Spleen (tissue), 11 donors: Measurements from ENCODE around the gene MCC. TPM values are rescaled to one million over a fixed set of nuclear protein-coding genes. Genes with fewer than 3 reads are reported as not detected.

Experiments used
- DNase-seq: peaks from one replicate; pipeline ENCODE4 v3.0.0-alpha.2; 2020
- H3K27ac ChIP-seq, 8 donors: fragments of 200-600 bp; sonication (generic) in 7 of 8; 1 replicate in 4 of 8; 2 replicates in 4 of 8; pipeline versions ENCODE4 v1.5.0 to v1.8.0; 2016 to 2021; ENCODE audit warnings: inconsistent platforms in 4 of 8, mild to moderate bottlenecking in 4 of 8, moderate library complexity in 1 of 8
- H3K27me3 ChIP-seq, 7 donors: fragments of 200-600 bp; sonication (generic) in 6 of 7; replicated peaks in 1 of 7; 1 replicate in 4 of 7; 2 replicates in 3 of 7; pipeline versions ENCODE4 v1.5.0 to v1.8.0; 2016 to 2021; ENCODE audit warnings: inconsistent platforms in 3 of 7, mild to moderate bottlenecking in 1 of 7
- H3K36me3 ChIP-seq, 6 donors: fragments of 200-600 bp; sonication (generic) in 5 of 6; 1 replicate in 4 of 6; 2 replicates in 2 of 6; pipeline versions ENCODE4 v1.5.0 to v1.8.0; 2016 to 2021; ENCODE audit warnings: inconsistent platforms in 2 of 6
- H3K4me1 ChIP-seq, 6 donors: fragments of 200-600 bp; sonication (generic) in 5 of 6; 1 replicate in 3 of 6; 2 replicates in 3 of 6; pipeline versions ENCODE4 v1.5.0 to v1.8.0; 2016 to 2021; ENCODE audit warnings: inconsistent platforms in 3 of 6
- H3K4me3 ChIP-seq, 8 donors: fragments of 200-600 bp; sonication (generic) in 7 of 8; 1 replicate in 4 of 8; 2 replicates in 4 of 8; pipeline versions ENCODE4 v1.5.0 to v1.8.0; 2016 to 2021; ENCODE audit warnings: inconsistent platforms in 4 of 8, mild to moderate bottlenecking in 4 of 8, moderate library complexity in 2 of 8
- H3K9me3 ChIP-seq, 8 donors: fragments of 200-600 bp; sonication (generic) in 7 of 8; 1 replicate in 4 of 8; 2 replicates in 4 of 8; pipeline versions ENCODE4 v1.5.0 to v1.8.0; 2016 to 2021; ENCODE audit warnings: inconsistent platforms in 4 of 8
- CTCF ChIP-seq, 11 experiments: fragments of 200-600 bp in 7 of 11; fragments of 450-650 bp in 4 of 11; sonication (generic) in 4 of 11; IDR thresholded peaks in 8 of 11; conservative IDR thresholded peaks in 3 of 11; 1 replicate in 7 of 11; 2 replicates in 4 of 11; pipeline versions ENCODE4 v1.4.0 to v1.8.0; 2016 to 2021; ENCODE audit warnings: antibody characterized with exemption in 11 of 11, inconsistent platforms in 4 of 11, mild to moderate bottlenecking in 1 of 11
- POLR2A ChIP-seq, 3 donors: fragments of 450-650 bp; IDR thresholded peaks; one replicate each; pipeline ENCODE4 v1.5.1; 2017; ENCODE audit warnings: antibody characterized with exemption in 3 of 3, mild to moderate bottlenecking in 1 of 3
- POLR2AphosphoS5 ChIP-seq, 3 donors: sonication (generic); formaldehyde crosslinking; IDR thresholded peaks; one replicate each; pipeline ENCODE4 v1.5.1; 2017; ENCODE audit warnings: antibody characterized with exemption in 3 of 3
- WGBS, 5 donors: extraction: QIAGEN DNeasy Blood & Tissue Kit in 3 of 5; methylation state at CpG; one replicate each; pipeline versions ENCODE4 v1.1.5 to v1.1.7; 2013 to 2018; 5-methylcytosine and 5-hydroxymethylcytosine counted together
- intact Hi-C: fragments of 100-400 bp; cut with DNase I; formaldehyde crosslinking; loops from one replicate; pipeline ENCODE4 v1.15.0; 2023; ENCODE audit warnings: low total_unique reads
- polyA plus RNA-seq, 3 donors: library from polyadenylated mRNA; stranded (reverse); fragments of 200-250 nt; gene quantifications; one replicate each; pipeline ENCODE4 v1.2.1, GENCODE V29; 2013
- total RNA-seq, 7 donors: library from RNA; depleted of rRNA in 3 of 7; stranded (reverse); fragments of >200 nt in 3 of 7; fragmentation: NEBNext Ultra II Directional in 4 of 7; extraction: Animal tissue kit (Norgen Biotek cat#: 25700) in 4 of 7; gene quantifications; one replicate each; pipeline versions ENCODE4 v1.1.0 to v1.2.1, GENCODE V29; 2016 to 2021
- donor health status: healthy with polysubstance abuse.
- donor health status: DM: no; HTN: no; CAD: no; lungs with moderate emphysema.
- donor health status: DM: no; HTN: no; CAD: no.
- donor health status: Bipolar disorder and iron deficiency.
- donor health status: healthy.
- donor health status: DM: no; HTN: no; CAD: no.
- donor health status: DM: yes; HTN: yes; CAD: no.

MCC gene
- total and polyA plus RNA-seq, 10 donors = 1.3 to 32.8 (median 15.8) TPM

- peaks cover 0 to 12% (median 0%) of the 10 kb centered on the region in 7 donors for H3K27me3 ChIP-seq
- no peaks in the 10 kb centered on the region for H3K9me3 ChIP-seq
- no peaks in the 10 kb centered on the region for H3K4me1 ChIP-seq
- intact Hi-C loops = loop anchor here (10.0 kb wide), 1 partner anchor 216 kb away; no protein-coding TSS in a partner anchor
- 68 to 94% (median 86%) methylated on average over 4 of the region's 4 CpGs for WGBS, 5 donors
- no peak overlapping the region for H3K4me3 ChIP-seq
- TF ChIP-seq POLR2AphosphoS5 (IDR thresholded peaks at IDR 0.05) (no peak), CTCF (IDR thresholded peaks at IDR 0.05 in 8 of 11, conservative IDR thresholded peaks at IDR 0.05 in 3 of 11) (no peak), POLR2A (IDR thresholded peaks at IDR 0.05) (no peak)
- DNase-seq = no peak
- H3K27ac ChIP-seq = no peak overlapping the region
- no peaks in the 10 kb centered on the region for H3K36me3 ChIP-seq
Measured at GRCh38 chr5:113389116-113389515, 99.1 kb downstream of the MCC start.

- intact Hi-C loops = loop anchor here (10.0 kb wide), 1 partner anchor 217 kb away; no protein-coding TSS in a partner anchor
- WGBS, 5 donors = 65 to 85% (median 82%) methylated on average over 2 of the region's 2 CpGs
Measured at GRCh38 chr5:113387844-113388243, 100.4 kb downstream of the MCC start.

DNA sequence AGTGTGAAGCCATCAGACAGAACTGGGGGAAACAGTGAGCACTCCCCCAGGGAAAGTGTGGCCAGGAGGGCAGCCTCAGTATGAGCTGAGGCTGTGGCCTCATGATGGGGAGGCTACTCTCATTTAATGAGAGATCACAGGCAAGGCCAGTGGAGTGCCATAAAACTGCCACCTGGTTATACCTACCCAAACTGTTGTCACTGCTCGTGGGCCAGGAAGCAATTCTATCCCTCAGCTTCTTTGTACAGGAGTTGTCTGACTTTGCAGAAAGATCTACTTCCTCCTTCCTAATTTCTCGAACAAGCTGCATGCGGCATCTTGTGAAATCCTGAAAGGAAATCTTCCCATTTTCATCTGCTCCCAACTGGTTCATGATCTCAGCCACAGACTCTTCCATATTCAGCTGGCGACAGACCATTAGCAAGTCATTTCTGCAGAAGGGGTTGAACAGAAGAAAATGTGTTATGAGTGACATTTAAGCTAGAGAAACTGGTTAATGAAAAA, 103.4 kb downstream of the MCC start:
- 34 to 47% (median 39%) methylated on average over 4 of the region's 4 CpGs for WGBS, 5 donors

More at GRCh38 chr5:113387844-113388243, 100.4 kb downstream of the MCC start:
- H3K27me3 ChIP-seq = peaks cover 0 to 12% (median 0%) of the 10 kb centered on the region in 7 donors
- H3K36me3 ChIP-seq = no peaks in the 10 kb centered on the region
- no peak overlapping the region for H3K4me3 ChIP-seq
- H3K4me1 ChIP-seq = no peaks in the 10 kb centered on the region
- TF ChIP-seq CTCF (IDR thresholded peaks at IDR 0.05 in 8 of 11, conservative IDR thresholded peaks at IDR 0.05 in 3 of 11) (no peak), POLR2A (IDR thresholded peaks at IDR 0.05) (no peak), POLR2AphosphoS5 (IDR thresholded peaks at IDR 0.05) (no peak)
- H3K9me3 ChIP-seq = no peaks in the 10 kb centered on the region
- no peak for DNase-seq
- H3K27ac ChIP-seq = no peak overlapping the region

DNA sequence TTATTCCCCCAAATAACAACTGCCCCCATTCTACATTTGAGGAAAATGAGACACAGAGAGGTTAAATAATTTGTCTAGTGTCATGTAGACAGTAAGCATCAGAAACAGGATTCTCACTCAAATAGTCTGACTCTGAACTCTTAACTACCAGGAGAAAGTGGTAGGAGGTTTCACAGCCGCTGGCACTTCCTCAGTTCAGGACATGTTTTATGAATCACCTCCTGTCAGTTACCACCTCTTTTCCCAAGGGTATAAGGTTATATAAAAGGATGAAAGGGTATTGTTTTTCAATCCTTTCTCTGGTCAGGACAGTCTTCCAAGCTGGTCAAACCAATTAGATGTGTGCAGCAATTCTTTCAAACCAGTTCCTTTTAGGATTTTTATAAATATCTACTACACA, 105.5 kb downstream of the MCC start:
- intact Hi-C loops = loop anchor here (10.0 kb wide), 1 partner anchor 222 kb away; no protein-coding TSS in a partner anchor
- Histone ChIP-seq H3K9me3 (no peaks in the 10 kb centered on the region), H3K36me3 (no peaks in the 10 kb centered on the region), H3K4me1 (peaks cover 11 to 17% (median 14%) of the 10 kb centered on the region in 6 donors), H3K4me3 (no peak overlapping the region), H3K27ac (no peak overlapping the region), H3K27me3 (peaks cover 0 to 35% (median 0%) of the 10 kb centered on the region in 7 donors)
- WGBS, 5 donors = 15 to 42% (median 24%) methylated on average over 1 of the region's 1 CpG
- TF ChIP-seq POLR2AphosphoS5 (IDR thresholded peaks at IDR 0.05) (no peak), POLR2A (IDR thresholded peaks at IDR 0.05) (no peak), CTCF (IDR thresholded peaks at IDR 0.05 in 8 of 11, conservative IDR thresholded peaks at IDR 0.05 in 3 of 11) (no peak)
- DNase-seq = no peak

More for the DNA sequence above, 103.4 kb downstream of the MCC start:
- H3K36me3 ChIP-seq = no peaks in the 10 kb centered on the region
- H3K27ac ChIP-seq = no peak overlapping the region
- TF ChIP-seq POLR2AphosphoS5 (IDR thresholded peaks at IDR 0.05) = no peak
- TF ChIP-seq POLR2A (IDR thresholded peaks at IDR 0.05) = no peak
- H3K4me3 ChIP-seq = no peak overlapping the region
- peaks cover 0 to 35% (median 0%) of the 10 kb centered on the region in 7 donors for H3K27me3 ChIP-seq
- intact Hi-C loops = loop anchor here (10.0 kb wide), 1 partner anchor 220 kb away; no protein-coding TSS in a partner anchor
- DNase-seq = no peak
- H3K4me1 ChIP-seq = no peaks in the 10 kb centered on the region
- no peaks in the 10 kb centered on the region for H3K9me3 ChIP-seq
